ENCODE results near the gene ZC3HAV1. TPM values are rescaled to one million over a fixed set of nuclear protein-coding genes. Genes with fewer than 3 reads are reported as not detected.

ZC3HAV1 gene
- total RNA-seq, 4 donors from 2014 or later: 27.7 to 34.7 (median 29.2) TPM

- no peaks in the 10 kb centered on the region for H3K27me3 ChIP-seq
- intact Hi-C loops (cut with DNase I): no loop called here
- no peak for DNase-seq
- H3K9me3 ChIP-seq: no peaks in the 10 kb centered on the region
- no peak overlapping the region for H3K27ac ChIP-seq
- WGBS, 2 donors: 75 to 90% methylated on average over 3 to 5 of the region's 5 CpGs
- no peaks in the 10 kb centered on the region for H3K4me1 ChIP-seq
- no peak overlapping the region for H3K4me3 ChIP-seq
- H3K36me3 ChIP-seq: peaks cover 0 to 73% (median 0%) of the 10 kb centered on the region in 3 donors
- TF ChIP-seq POLR2A (IDR thresholded peaks at IDR 0.05) (no peak), CTCF (IDR thresholded peaks at IDR 0.05) (no peak)
These were observed 86.4 kb downstream of the ZC3HAV1 start for GRCh38 chr7:139023076-139023475.

DNA sequence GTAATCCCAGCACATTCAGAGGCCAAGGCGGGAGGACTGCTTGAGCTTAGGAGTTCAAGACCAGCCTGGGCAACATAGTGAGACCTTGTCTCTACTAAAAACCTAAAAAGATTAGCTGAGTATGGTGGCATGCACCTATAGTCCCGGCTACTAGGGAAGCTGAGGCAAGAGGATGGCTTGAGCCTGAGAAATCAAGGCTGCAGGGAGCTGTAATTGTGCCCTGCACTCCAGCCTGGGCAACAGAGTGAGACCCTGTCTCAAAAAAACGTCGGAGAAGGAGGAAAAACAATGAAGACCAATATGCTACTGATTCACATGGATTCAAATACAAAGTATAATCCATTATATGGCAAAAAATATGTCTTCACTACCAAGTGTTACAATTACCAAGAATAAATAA, 87.2 kb downstream of the ZC3HAV1 start:
- H3K27ac ChIP-seq: no peak overlapping the region

DNA sequence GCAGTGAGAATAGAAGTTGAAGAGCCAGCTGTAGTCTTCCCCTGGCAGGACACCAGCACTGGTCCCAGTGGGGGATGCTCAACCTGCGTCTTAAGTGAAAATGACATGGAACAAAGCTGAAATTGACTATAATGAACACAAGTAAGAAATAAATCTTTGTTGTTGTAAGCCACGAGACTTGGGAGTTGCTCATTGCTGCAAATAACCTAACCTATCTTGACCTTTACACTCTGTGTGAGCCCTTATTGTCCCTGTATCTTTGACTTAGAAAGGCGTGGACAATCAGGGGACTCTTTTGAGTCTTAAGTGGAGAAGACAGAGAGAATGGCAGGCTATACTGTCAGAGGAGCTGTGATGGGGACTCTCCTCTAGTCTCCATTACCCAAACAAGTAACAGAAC, 90.6 kb downstream of the ZC3HAV1 start:
- H3K4me3 ChIP-seq: no peak overlapping the region
- H3K27ac ChIP-seq: no peak overlapping the region
- intact Hi-C loops (cut with DNase I): loop anchor here (5.0 kb wide), 1 partner anchor 58 kb away; no protein-coding TSS in a partner anchor
- no peaks in the 10 kb centered on the region for H3K27me3 ChIP-seq
- H3K9me3 ChIP-seq: no peaks in the 10 kb centered on the region
- peaks cover 0 to 34% (median 0%) of the 10 kb centered on the region in 3 donors for H3K36me3 ChIP-seq
- no peak for TF ChIP-seq POLR2A (IDR thresholded peaks at IDR 0.05)
- TF ChIP-seq CTCF (IDR thresholded peaks at IDR 0.05): no peak
- H3K4me1 ChIP-seq: no peaks in the 10 kb centered on the region
- WGBS, 2 donors: 80 to 90% methylated on average over 3 of the region's 3 CpGs
- DNase-seq: no peak

More for the DNA sequence above, 87.2 kb downstream of the ZC3HAV1 start:
- no peaks in the 10 kb centered on the region for H3K27me3 ChIP-seq
- TF ChIP-seq POLR2A (IDR thresholded peaks at IDR 0.05) (no peak), CTCF (IDR thresholded peaks at IDR 0.05) (no peak)
- H3K4me1 ChIP-seq: no peaks in the 10 kb centered on the region
- H3K4me3 ChIP-seq: no peak overlapping the region
- WGBS, 2 donors: 56 to 65% methylated on average over 4 of the region's 4 CpGs
- H3K9me3 ChIP-seq: no peaks in the 10 kb centered on the region
- DNase-seq: no peak
- peaks cover 0 to 65% (median 0%) of the 10 kb centered on the region in 3 donors for H3K36me3 ChIP-seq
- intact Hi-C loops (cut with DNase I): no loop called here

DNA sequence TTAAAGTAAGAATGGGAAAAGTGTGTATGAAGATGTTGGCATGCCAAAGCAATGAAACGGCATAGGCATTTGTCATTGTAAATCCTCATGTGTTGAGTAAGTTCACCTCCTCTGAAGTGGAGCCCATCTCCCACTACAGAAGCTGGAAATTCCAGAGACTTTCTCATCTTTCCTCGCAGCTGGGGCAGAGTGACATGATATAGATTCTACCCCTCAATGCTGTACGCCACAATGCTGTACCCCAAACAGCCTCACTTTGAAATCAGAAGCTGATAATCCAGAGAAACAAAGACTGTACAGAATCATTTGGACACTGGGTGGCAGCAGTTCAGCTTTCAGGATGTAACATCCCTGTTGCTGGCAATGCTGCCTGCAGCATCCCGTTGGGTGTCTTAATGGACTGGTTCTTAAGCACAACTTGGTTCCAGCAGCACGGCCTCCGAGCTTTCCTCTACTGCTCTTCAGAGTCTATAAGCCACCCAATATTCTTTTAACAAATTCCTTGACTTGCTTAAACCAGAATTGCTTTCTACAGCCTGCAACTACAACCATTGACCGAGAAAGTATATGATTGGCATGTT, 92.5 kb downstream of the ZC3HAV1 start:
- Histone ChIP-seq H3K36me3 (peaks cover 0 to 17% (median 0%) of the 10 kb centered on the region in 3 donors), H3K4me1 (no peaks in the 10 kb centered on the region), H3K27me3 (no peaks in the 10 kb centered on the region), H3K4me3 (no peak overlapping the region), H3K9me3 (no peaks in the 10 kb centered on the region), H3K27ac (no peak overlapping the region)
- peak; percentile 26 to 69 (median 53) for TF ChIP-seq CTCF (IDR thresholded peaks at IDR 0.05)
- no peak for TF ChIP-seq POLR2A (IDR thresholded peaks at IDR 0.05)
- intact Hi-C loops (cut with DNase I): loop anchor here (5.0 kb wide), 1 partner anchor 60 kb away; no protein-coding TSS in a partner anchor
- DNase-seq: peak; percentile 6
- 16 to 25% methylated on average over 7 of the region's 7 CpGs for WGBS, 2 donors

DNA sequence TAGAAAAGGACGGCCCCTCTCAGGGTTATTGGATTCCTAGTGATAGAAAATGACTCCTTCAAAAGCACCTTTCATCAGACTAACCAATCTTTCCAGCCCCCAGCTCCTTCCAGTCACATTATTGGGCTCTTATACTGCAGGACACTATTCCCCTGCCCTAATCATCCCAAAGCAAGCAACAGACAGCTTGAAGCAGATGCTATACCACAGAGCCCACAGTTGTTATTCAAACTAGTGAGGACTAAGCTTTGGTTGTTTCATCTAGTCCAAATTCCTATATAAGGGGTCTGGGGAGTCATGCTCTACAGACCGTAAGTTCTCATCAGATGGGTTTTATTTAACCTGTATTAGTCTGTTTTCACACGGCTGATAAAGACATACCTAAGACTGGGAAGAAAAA, 98.1 kb downstream of the ZC3HAV1 start:
- Histone ChIP-seq H3K36me3 (no peaks in the 10 kb centered on the region), H3K4me1 (no peaks in the 10 kb centered on the region), H3K4me3 (no peak overlapping the region), H3K27me3 (no peaks in the 10 kb centered on the region), H3K9me3 (no peaks in the 10 kb centered on the region), H3K27ac (no peak overlapping the region)
- intact Hi-C loops (cut with DNase I): no loop called here
- TF ChIP-seq CTCF (IDR thresholded peaks at IDR 0.05) (no peak), POLR2A (IDR thresholded peaks at IDR 0.05) (no peak)
- WGBS, 2 donors: 84 to 90% methylated on average over 3 of the region's 3 CpGs
- DNase-seq: no peak
